Suprapubic skin (tissue), 3 donors: ENCODE measurements around the gene TMEM178B.

Source experiments
- CTCF ChIP-seq, 2 donors: fragments of 200-600 bp in 1 of 2; fragments of 450-650 bp in 1 of 2; sonication (generic) in 1 of 2; IDR thresholded peaks; one replicate each; pipeline ENCODE4 v1.5.1; 2016 to 2019; ENCODE audit warnings: antibody characterized with exemption in 2 of 2, mild to moderate bottlenecking in 1 of 2, moderate library complexity in 1 of 2
- POLR2A ChIP-seq, 2 donors: fragments of 450-650 bp; IDR thresholded peaks; one replicate each; pipeline ENCODE4 v1.6.1; 2017; ENCODE audit warnings: antibody characterized with exemption in 2 of 2, mild to moderate bottlenecking in 2 of 2, moderate library complexity in 2 of 2

GRCh38 chr7:141323826-141324225 lies 250.0 kb downstream of the TMEM178B start:
- TF ChIP-seq CTCF (IDR thresholded peaks at IDR 0.05) (no peak), POLR2A (IDR thresholded peaks at IDR 0.05) (no peak)
